ENCODE measurements around the gene NUP153.
"Not testable (repeated sequence)": the region's sequence is repeated elsewhere in the genome, so short reads cannot be mapped to it uniquely, and the experiment has no call there.

NUP153 gene

GRCh38 chr6:17706580-17707370, at the start of gene NUP153:
Gene NUP153 (minus strand): TSS chr6:17706925. CDS start chr6:17706387, 538 bp downstream.
- peak; percentile 99 to 100 for DNase-seq

GRCh38 chr6:17754254-17754653, 47.5 kb upstream of the NUP153 start:
- DNase-seq, result no peak

DNA sequence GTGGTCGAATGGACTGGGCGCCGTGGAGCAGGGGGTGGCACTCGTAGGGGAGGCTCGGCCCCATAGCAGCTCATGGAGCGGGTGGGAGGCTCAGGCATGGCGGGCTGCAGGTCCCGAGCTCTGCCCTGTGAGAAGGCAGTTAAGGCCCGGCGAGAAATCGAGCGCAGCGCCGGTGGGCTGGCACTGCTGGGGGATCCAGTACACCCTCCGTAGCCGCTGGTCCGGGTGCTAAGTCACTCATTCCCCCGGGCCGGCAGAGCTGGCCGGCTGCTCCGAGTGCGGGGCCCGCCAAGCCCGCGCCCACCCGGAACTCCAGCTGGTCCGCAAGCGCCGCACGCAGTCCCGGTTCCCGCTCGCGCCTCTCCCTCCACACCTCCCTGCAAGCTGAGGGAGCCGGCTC, 38.6 kb upstream of the NUP153 start:
- not testable (repeated sequence) for DNase-seq

- DNase-seq, result not testable (repeated sequence)
Observed at GRCh38 chr6:17744757-17745308, 38.1 kb upstream of the NUP153 start.

DNA sequence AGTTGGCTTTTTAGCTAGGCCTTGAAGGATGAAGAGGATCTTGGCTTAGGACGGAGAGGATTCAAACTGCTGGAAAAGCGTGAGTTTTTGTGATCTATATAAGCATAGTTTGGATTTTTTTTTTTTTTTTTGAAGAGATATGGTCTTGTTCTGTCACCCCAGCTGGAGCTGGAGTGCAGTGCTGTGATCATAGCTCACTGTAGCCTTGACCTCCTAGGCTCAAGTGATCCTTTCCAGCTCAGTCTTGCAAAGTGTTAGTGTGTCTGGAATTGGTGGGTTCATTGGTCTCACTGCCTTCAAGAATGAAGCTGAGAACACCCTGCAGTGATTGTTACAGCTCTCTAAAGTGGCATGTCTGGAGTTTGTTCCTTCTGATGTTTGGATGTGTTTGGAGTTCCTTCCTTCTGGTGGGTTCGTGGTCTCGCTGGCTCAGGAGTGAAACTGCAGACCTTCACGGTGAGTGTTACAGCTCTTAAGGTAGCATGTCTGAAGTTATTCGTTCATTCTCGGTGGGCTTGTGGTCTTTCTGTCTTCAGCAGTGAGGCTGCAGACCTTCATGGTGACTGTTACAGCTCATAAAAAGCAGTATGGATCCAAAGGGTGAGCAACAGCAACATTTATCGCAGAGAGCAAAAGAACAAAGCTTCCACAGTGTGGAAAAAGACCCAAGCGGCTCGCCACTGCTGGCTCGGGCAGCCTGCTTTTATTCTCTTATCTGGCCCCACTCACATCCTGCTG, 37.5 kb upstream of the NUP153 start:
- DNase-seq, result no peak

DNA sequence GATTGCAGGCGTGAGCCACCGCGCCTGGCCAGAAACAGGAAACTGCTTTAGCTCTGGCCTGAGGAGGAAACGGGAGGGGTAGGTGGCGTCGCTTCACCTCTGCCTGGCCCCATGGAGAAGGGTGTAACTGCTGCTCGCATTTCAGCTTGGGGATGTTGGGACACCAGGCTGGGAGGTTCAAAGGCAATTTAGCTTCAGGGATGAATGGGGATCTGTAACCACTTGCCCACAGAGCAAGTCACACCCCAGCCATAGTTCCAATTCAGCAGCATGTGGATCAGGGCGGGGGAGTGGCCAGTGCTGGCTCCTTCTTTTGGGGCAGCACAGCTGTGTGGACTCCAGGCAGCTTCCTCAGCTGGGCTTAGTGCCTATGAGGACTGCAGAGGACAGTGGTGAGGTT, 34.8 kb upstream of the NUP153 start:
- DNase-seq, result no peak

GRCh38 chr6:17740559-17741220, 34.0 kb upstream of the NUP153 start:
- no peak for DNase-seq

DNA sequence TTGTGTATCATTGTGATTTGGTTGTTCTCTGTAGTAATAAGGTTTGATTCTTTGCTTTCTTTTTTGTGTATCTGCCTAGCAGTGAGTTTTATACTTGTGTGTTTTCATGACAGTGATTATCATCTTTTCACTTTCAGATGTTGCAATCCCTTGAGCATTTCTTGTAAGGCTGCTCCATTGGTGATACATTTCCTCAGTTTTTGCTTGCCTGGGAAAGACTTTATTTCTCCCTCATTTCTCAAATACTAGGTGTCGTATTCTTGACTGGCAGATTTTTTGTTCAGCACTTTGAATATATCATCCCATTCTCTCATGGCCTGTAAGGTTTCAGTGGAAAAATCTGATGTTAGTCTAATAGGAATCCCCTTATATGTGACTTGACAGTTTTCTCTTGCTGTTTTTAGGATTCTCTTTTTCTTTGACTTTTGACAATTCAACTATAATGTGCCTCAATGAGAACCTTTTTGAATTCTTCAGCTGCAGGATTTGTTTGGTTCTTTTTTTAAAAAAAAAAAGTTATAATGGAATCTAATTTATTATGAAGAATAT, 31.1 kb upstream of the NUP153 start:
- DNase-seq, result no peak

DNA sequence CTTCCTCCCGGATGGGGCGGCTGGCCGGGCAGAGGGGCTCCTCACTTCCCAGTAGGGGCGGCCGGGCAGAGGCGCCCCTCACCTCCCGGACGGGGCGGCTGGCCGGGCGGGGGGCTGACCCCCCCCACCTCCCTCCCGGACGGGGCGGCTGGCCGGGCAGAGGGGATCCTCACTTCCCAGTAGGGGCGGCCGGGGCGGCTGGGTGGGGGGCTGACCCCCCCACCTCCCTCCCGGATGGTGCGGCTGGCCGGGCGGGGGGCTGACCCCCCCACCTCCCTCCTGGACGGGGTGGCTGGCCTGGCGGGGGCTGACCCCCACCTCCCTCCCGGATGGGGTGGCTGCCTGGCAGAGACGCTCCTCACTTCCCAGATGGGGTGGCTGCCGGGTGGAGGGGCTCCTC, 28.6 kb upstream of the NUP153 start:
- DNase-seq, result not testable (repeated sequence)

DNA sequence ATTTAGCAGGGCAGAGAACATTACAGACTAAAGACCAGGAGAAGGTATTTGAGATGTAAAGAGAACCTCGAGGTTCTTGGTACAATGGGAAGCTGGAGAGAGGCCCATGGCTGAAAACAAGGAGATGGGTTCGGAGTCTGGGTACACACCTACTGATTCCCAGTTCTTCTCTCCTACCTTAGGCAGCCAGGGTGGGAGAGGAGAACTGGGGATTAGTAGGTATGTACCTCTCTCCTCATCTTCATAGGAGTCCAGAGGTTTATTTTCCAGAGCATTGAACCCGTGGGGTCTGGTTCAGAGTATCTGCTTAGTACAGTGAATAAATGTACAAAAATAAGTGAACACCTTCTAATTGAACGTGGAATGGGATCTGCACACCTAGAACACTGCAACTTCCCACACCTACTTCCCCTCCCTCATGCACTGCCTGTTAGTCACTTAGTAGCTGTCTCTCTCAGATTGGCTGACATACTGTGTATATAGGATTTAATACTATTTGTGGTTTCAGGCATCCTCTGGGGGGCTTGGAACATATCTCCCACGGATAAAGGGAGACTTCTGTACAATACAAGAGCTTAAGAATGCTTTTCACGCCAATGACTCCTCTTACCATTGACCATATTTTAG, 23.5 kb upstream of the NUP153 start:
- no peak for DNase-seq

DNA sequence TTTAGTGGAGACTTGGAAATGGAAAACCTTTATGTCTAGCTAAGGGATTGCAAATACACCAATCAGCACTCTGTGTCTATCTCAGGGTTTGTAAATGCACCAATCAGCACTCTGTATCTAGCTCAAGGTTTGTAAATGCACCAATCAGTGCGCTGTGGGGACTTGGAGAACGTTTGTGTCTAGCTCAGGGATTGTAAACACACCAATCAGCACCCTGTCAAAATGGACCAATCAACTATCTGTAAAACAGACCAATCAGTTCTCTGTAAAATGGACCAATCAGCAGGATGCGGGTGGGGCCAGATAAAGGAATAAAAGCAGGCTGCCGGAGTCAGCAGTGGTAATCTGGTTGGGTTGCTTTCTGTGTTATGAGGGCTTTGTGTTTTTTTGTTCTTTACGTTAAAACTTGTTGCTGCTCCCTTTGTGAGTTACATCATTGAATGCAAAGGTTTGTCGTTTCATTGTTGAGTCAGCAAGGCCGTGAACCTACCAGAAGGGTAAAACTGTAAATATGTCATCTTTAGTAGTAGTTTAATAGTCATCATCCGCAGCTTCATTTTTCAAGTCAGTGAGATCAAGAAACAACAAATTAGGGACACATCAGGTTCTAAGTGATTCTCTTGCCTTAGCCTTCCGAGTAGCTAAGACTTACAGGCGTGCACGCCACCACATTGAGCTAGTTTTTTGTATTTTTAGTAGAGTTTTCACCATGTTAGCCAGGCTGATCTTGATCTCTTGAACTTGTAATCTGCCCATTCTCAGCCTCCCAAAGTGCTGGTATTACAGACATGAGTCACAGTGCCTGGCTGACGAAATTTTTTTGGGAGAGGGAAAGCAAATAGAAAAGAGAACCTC, 22.7 kb upstream of the NUP153 start:
- no peak for DNase-seq

- no peak for DNase-seq
Observed at GRCh38 chr6:17728551-17729222, 22.0 kb upstream of the NUP153 start.

- no peak for DNase-seq
Observed at GRCh38 chr6:17725083-17725482, 18.4 kb upstream of the NUP153 start.

DNA sequence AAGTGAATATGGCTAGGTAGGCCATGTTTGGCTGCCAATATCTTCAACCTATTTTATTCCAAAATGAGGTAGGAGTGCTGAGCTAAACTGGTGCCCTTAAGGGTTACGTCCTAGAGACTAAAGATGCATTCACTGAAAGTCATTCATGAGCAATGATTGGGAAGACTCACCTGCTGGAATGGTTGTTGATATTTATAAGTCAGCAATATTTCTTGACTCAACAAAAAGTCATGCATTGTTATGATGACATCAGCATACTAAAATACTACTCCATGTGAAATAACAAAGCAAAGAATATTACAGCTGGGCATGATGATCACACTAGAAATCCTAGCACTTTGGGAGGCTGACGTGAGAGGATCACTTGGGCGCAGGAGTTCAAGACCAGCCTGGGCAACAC, 17.6 kb upstream of the NUP153 start:
- DNase-seq, result no peak

GRCh38 chr6:17721671-17722070, 14.9 kb upstream of the NUP153 start:
- DNase-seq, result no peak

GRCh38 chr6:17719323-17720041, 12.8 kb upstream of the NUP153 start:
- no peak for DNase-seq

DNA sequence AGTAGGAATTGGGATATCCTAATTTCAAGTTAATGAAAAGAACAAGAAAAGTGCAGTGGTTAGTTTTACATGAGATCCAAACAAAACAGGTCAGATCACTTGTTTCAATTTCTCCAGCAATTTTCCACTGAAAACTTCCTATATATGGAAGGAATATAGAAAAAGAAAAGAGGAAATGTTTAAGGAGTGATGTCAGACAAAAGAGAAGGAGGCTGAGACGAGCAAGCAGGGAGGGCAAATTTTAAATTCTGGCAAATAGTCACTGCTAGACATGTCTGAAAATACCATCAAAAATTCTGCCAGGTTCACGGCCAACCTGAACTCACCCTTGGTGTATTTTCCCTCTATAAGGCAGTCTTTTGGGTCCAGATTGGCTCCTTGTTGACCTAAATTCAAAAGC, 9.5 kb upstream of the NUP153 start:
- DNase-seq, result no peak

- DNase-seq, result peak; percentile 31 to 44
Observed at GRCh38 chr6:17714879-17715851, 8.4 kb upstream of the NUP153 start.

DNA sequence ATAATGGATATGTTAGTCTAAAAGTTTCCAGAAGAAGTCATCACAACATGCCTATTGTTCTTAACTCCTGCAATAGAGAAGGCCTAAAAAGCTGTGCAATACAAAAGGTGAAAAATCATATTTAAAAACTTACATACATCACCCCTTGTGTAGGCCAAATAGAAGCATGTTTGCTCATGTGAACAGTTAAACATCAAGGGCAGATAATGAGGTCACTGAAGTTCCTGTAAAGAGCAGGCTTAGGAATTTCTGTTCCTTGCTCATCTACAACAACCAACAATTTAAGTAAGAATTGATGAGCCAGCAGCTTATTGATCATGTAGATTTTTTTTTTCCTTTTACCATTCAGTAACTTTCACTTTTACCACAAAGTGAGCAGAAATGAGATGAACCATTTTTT, 7.5 kb upstream of the NUP153 start:
- DNase-seq, result no peak
